AG04449 (cell line): Measurements from ENCODE around the gene INPP5J.

Experiments
- CTCF ChIA-PET: fragments of 350-600 bp; formaldehyde crosslinking; extraction: SDS; loops from one replicate; lab custom pipeline; 2021; ENCODE audit warnings: antibody characterized with exemption; lab: Yijun Ruan, JAX
- POLR2A ChIA-PET: fragments of 400-600, 350-600 bp; formaldehyde crosslinking; extraction: SDS; loops from one replicate; lab custom pipeline; 2020; ENCODE audit warnings: antibody characterized with exemption, inconsistent platforms; lab: Yijun Ruan, JAX
- DNase-seq: peaks from one replicate; pipeline ENCODE4 v3.0.0-alpha.2; 2010; ENCODE audit warnings: low read depth, low spot score
- H3K4me3 ChIP-seq: 2 replicates; pipeline ENCODE4 v1.5.1; 2011; ENCODE audit warnings: low read depth, mild to moderate bottlenecking, control low read depth, low read length
- TF ChIP-seq, protein P1 (sequence below): IDR thresholded peaks from one replicate; pipeline ENCODE4 v1.5.1; 2011; ENCODE audit warnings: mild to moderate bottlenecking, moderate library complexity, low read length, control low read depth, inconsistent platforms; ENCODE audit not compliant: insufficient read depth; ENCODE audit errors: missing control alignments

Gene INPP5J

GRCh38 chr22:31079095-31079642 is 43.6 kb upstream of the INPP5J start:
- DNase-seq, result no peak
- TF ChIP-seq, protein P1, sequence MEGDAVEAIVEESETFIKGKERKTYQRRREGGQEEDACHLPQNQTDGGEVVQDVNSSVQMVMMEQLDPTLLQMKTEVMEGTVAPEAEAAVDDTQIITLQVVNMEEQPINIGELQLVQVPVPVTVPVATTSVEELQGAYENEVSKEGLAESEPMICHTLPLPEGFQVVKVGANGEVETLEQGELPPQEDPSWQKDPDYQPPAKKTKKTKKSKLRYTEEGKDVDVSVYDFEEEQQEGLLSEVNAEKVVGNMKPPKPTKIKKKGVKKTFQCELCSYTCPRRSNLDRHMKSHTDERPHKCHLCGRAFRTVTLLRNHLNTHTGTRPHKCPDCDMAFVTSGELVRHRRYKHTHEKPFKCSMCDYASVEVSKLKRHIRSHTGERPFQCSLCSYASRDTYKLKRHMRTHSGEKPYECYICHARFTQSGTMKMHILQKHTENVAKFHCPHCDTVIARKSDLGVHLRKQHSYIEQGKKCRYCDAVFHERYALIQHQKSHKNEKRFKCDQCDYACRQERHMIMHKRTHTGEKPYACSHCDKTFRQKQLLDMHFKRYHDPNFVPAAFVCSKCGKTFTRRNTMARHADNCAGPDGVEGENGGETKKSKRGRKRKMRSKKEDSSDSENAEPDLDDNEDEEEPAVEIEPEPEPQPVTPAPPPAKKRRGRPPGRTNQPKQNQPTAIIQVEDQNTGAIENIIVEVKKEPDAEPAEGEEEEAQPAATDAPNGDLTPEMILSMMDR, result no peak
- CTCF ChIA-PET, result interaction anchor here (1.1 to 17.2 kb wide), 4 partner anchors 9 to 133 kb away, joined by 4 to 157 read pairs (median 10); partner anchors contain the start of gene SELENOM
- no peak overlapping the region for H3K4me3 ChIP-seq
- POLR2A ChIA-PET, result no interaction called here

- ChIA-PET CTCF (interaction anchor here (0.9 to 17.2 kb wide), 8 partner anchors 24 to 233 kb away, joined by 3 to 157 read pairs (median 6); partner anchors contain the start of gene SELENOM), POLR2A (interaction anchor here (0.5 to 3.3 kb wide), 10 partner anchors 9 to 115 kb away, joined by 3 to 25 read pairs (median 4); partner anchors contain the start of genes MORC2 and TUG1)
- TF ChIP-seq, protein P1, result no peak
- DNase-seq, result no peak
- H3K4me3 ChIP-seq, result peak overlapping the region; percentile 88
These were observed 42.5 kb upstream of the INPP5J start for GRCh38 chr22:31080164-31080847.

DNA sequence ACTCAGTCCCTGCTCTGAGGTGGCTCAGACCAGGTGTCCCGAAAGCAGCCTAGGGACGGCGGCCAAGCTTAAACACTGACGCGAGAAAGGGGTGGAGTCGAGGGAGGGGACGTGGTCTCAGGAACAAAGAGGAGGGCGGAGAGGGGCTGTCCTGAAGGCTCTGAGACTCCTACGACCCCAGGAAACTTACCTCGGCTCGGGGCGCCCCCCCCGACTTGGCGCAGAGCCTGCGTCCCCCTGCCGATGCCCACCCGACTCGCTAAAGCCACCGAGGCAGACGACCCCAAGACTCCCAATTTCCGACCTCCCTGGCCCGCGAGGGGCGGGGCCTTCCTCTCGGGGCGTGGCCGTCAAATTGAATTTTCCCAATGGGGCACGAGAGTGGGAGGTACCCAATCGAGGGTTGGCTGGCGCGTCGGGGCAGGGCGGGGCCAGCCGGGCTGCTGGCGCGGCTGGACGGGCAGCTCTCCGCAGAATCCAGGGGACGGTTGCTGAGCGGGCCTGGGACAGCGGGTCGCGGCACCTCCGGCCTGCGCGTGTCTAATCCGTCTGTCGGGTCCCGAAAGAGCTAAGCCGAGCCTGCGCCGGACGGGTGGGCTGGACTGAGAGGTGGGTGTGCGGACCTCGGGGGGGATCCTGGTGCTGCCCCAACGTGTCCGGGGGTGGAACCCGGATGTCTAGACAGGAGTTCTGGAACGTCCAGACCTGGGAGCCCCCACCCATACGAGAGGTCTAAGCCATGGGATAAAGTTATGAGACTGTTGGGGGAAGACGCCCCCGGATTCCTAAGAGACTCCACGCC is 41.7 kb upstream of the INPP5J start, which contains the start of gene SMTN:
Gene SMTN, plus strand, starts transcription at position 471 of the 802 bp plus-strand sequence. CDS start 1,941 bp downstream, outside the sequence.
- peak within 1 kb of the TSS; percentile 88 for H3K4me3 ChIP-seq
- DNase-seq, result no peak
- ChIA-PET POLR2A (interaction anchor here (0.5 to 3.3 kb wide), 12 partner anchors 9 to 115 kb away, joined by 3 to 25 read pairs (median 4); partner anchors contain the start of genes MORC2 and TUG1), CTCF (interaction anchor here (0.9 to 17.2 kb wide), 12 partner anchors 15 to 232 kb away, joined by 3 to 157 read pairs (median 11); partner anchors contain the start of gene SELENOM)
- TF ChIP-seq, protein P1, result no peak

- TF ChIP-seq, protein P1, result no peak
- ChIA-PET POLR2A (interaction anchor here (0.5 to 3.3 kb wide), 8 partner anchors 12 to 717 kb away, joined by 3 to 25 read pairs (median 4); partner anchors contain the start of genes MORC2 and TUG1), CTCF (interaction anchor here (0.9 to 17.2 kb wide), 19 partner anchors 10 to 319 kb away, joined by 3 to 157 read pairs (median 6); partner anchors contain the start of genes MORC2, SELENOM and TUG1)
- peak overlapping the region; percentile 88 for H3K4me3 ChIP-seq
- no peak for DNase-seq
These were observed 40.7 kb upstream of the INPP5J start for GRCh38 chr22:31081963-31082605.

DNA sequence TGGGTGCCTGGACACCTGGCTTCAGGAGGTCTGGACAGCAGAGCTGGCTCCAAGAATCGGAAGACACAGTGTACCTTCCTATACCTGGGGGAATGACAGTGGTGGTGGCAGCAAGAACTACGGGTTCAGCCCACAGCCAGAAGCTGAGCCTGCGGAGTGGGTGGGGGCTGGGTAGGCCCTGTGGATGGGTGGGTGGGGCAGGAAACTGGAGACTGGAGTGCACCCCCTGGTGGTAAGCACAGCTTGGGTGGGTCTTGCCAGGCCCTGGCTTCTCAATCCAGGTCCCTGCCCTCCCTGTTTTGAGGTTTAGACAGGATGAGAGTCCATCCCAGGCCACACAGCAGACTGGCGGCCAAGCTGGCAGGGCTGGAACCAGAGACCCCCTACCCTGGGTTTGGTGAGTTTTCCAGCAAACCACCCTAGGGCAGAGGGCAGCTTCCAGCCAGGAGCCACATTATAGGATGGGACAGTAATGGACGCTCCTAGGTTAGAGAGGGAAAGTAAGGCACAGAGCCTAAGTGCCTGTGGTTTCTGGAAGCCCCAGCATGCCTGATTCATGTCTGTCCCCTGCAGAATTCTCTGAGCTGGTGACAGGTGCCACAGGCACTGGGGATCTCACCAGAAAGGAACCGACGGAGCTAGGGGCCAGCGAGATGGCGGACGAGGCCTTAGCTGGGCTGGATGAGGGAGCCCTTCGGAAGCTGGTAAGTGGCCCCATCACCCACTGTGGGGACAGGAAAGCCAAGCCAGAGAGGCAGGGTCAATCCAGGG is 40.0 kb upstream of the INPP5J start:
- H3K4me3 ChIP-seq, result peak overlapping the region; percentile 88
- DNase-seq, result no peak
- CTCF ChIA-PET, result interaction anchor here (0.9 to 17.2 kb wide), 23 partner anchors 11 to 320 kb away, joined by 3 to 157 read pairs (median 6); partner anchors contain the start of genes MORC2, SELENOM and TUG1

More for the DNA sequence above, 40.0 kb upstream of the INPP5J start:
- TF ChIP-seq, protein P1, result peak; percentile 61
- POLR2A ChIA-PET, result interaction anchor here (0.6 to 3.3 kb wide), 5 partner anchors 11 to 113 kb away, joined by 3 to 25 read pairs (median 4); partner anchors contain the start of genes MORC2, SELENOM and TUG1
